ENCODE data around the gene APP.

GRCh38 chr21:26142363-26142762 lies 28.2 kb downstream of the APP start:
- TF ChIP-seq TARDBP (IDR thresholded peaks at IDR 0.05; ENCODE audit: borderline replicate concordance) = no peak
- no peak for TF ChIP-seq CTCF (IDR thresholded peaks at IDR 0.05 in 2 of 3, conservative IDR thresholded peaks at IDR 0.05 in 1 of 3; ENCODE audit: control insufficient read depth in 2 of 3, extremely low read depth in 1 of 3, insufficient read depth in 1 of 3, low read depth in 3 of 3, low read length in 3 of 3)
- TF ChIP-seq CHD1 (IDR thresholded peaks at IDR 0.05; ENCODE audit: low read depth, low read length) = no peak
- no peak for TF ChIP-seq POLR2A (IDR thresholded peaks at IDR 0.05; ENCODE audit: low read depth, low read length)
- no peak for TF ChIP-seq RFX5 (IDR thresholded peaks at IDR 0.05; ENCODE audit: low read depth, low read length)
- TF ChIP-seq PKNOX1 (IDR thresholded peaks at IDR 0.05) = no peak
- TF ChIP-seq ESRRA (IDR thresholded peaks at IDR 0.05; ENCODE audit: low read length) = no peak
- TF ChIP-seq POLR2AphosphoS5 (IDR thresholded peaks at IDR 0.05; ENCODE audit: low read length) = no peak
- no peak for TF ChIP-seq EP300 (IDR thresholded peaks at IDR 0.05; ENCODE audit: borderline replicate concordance in 1 of 2, control insufficient read depth in 1 of 2, low read depth in 2 of 2, low read length in 2 of 2)
- TF ChIP-seq YY1 (IDR thresholded peaks at IDR 0.05; ENCODE audit: low read depth, low read length) = no peak

Data from GM12878 (cell line).